GM21526 (cell line): ENCODE data around the gene CYP24A1.
A peak's percentile ranks its signal among the peaks of the same experiment; 100 is the strongest.

ENCODE experiments used
- ATAC-seq: cut with Tn5 transposase; IDR thresholded peaks from one replicate; pipeline ENCODE4 v1.9.1; 2021; ENCODE audit warnings: moderate library complexity; ENCODE audit not compliant: unreplicated experiment, low FRiP score

CYP24A1 gene

DNA sequence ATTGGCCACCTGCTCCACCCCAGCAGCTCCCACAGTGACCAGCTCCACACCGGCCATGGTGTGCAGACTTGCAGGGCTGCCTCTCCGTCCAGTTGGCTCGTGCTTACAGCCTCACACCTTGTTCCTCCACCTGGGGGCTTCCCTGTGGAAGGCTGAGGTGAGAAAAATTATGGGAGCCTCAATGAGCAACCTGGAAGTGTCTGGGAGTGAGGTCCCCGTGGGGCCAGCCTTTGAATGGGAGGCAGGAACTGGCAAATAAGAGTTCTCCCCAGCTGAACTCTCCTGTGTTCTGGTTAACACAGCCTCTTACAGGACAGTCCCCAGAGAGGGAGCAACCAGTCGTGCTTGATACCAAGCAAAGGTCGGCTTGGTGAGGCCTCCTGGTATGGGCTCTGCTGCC is 30.3 kb upstream of the CYP24A1 start:
- ATAC-seq, result no peak

DNA sequence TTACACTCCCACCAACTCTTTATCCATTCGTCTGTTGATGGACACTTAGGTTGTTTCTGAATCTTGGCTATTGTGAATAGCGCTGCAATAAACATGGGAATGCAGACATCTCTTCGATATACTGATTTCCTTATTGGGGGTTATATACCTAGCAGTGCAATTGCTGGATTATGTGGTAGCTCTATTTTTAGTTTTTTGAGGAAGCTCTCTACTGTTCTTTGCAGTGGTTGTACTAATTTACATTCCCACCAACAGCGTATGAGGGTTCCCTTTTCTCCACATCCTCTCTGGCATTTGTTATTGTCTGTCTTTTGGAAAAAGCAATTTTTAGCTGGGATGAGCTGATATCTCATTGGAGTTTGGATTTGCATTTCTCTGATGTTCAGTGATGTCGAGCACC is 29.5 kb upstream of the CYP24A1 start:
- ATAC-seq, result no peak

DNA sequence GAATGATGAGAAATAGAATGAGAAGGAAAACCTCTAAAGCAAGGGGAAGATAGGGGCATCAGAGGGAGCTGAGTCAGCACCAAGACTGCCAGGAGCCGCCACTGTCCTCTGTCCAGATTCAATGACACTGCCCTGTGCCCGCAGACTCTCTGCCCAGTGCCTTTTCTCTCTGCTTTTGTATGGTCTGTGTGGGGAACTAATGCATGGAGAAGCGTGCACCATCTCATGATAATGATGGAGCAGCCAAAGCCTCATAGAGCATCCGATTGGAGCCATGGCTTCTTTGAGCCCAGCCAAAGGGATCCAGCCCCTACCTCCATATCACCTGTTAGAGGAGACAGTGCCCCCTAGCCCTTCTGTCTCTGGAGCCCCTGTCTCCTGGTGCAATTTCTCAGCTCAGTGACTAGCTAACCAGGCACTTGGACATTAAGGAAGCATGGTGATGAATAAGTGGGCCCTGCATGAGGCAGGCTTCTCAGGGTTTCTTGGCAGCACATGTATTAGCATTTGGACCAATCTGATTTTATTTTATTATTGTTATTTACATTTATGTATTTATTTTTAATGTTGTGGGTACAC is 27.6 kb upstream of the CYP24A1 start:
- no peak for ATAC-seq

DNA sequence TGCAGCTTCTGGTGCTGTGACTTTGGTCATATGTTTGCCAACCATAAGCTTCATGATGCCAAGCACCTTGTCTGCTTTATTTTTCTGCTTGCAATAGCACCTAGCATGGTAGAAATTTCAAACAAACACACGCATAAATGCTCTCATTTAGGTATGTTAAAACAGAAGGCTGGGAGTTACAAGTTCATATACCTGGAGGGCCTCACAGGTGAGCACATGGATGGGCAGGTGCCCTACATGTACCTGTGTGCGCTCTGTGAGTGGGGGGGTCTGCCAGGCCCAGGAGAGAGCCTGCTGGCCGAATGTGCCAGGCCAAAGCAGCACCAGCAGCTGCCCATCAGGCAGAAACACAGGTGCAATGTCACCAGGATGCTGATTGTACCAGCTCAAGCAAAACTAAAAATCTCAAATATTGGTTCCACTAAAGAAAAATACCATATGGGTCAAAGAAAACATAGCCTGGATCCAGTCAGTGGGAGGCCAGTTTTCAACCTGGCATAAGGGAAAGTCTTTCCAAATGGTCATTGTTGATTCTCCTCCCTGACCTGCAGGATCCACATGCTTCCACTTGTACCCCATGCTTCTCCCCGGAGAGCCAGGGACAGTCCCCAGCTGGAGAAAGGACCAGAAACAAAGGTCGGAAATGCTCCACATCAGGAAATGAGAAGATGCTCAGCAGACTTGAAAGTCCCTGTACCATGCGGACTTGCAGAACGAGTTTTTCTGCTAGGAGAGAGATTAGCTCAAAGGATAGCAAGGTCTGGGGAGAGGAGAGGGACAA is 26.9 kb upstream of the CYP24A1 start:
- no peak for ATAC-seq

DNA sequence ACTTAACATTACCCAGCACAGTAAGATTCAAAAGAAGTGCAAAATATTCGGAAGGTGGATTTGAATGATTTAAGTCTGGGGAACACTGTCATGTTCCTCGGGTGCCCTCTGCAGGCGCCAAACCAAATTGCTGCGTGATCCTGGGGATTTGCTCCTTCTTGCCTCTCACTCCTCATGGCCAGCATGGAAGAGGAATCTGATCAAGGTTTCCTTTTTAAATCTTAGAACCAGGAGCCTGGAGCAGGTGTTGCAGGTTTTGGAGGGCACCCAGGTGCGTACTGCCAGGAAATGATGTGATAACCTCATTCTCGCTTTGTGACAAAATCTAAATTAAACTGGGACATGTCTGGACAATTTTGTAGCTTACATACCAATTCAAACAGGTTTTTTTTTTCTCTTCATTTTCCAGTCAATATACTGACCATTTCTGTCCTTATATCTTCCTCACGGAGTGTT is 26.0 kb upstream of the CYP24A1 start:
- ATAC-seq, result peak; percentile 54

DNA sequence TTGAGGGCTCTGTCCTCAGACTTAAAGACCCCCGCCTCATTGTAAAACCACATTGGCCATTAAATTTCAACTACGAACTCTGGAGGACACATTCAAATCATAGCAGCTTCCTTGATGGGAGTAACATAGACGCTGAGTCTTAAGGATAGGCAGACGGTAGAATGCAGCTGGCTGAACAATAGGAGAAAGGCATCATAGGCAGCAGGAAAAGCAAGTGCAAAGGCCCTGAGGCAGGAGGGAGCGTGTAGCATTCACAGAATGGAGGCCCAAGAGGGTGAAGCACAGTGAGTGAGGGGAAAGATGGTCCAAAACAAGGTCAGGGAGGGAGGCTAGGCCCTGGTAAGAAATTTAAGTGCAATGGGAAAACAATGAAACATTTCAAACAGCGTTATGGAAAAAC is 25.5 kb upstream of the CYP24A1 start:
- no peak for ATAC-seq

DNA sequence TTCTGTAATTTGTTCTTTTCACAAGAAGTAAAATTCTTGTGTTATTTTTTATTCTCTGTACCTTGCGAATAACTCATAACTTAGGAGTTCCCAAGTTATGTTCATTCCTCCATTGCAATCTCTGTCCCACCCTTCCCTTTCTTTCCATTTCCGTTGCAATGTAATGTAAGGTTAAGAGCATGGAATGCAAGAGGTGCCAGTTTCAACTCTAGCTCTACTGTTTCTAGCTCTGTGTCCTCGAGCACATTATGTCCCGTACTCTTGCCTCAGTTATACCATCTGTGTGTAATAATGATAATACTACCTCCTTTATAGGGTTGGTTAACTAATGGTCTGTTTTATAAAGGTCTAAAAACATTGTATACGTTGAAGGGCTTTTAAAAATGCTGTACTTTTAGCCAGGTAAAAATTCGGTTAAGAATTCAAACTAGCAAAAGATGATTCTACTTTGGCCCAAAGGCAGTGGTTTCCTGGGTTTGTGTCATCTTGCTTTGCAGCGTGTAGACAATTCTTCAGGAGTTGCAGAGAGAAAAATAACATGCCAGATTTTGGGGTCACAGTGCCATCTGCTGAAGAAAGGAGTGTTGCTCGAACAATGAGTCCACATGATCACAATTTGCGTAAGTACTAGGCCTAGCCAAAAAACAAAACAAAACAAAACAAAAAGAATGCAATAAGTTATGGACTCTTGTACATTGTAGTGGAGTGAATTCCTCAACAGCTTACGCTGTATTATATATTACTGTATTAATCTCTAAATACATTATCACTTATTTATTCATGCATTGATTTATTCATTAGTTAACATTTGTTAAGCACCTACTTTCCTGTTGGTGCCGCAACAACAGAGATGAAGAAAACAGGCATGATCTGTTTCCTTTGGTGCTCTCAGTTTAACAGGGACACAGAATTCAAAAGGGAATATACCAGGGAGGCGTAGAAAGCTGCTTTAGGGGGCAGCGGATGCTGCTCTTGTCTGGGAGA is 24.1 kb upstream of the CYP24A1 start:
- no peak for ATAC-seq

GRCh38 chr20:54195483-54196472 is 22.0 kb upstream of the CYP24A1 start:
- ATAC-seq, result no peak

- ATAC-seq, result peak; percentile 62
Measured at GRCh38 chr20:54194724-54195438, 21.1 kb upstream of the CYP24A1 start.

- no peak for ATAC-seq
Measured at GRCh38 chr20:54193817-54194216, 20.0 kb upstream of the CYP24A1 start.

- ATAC-seq, result no peak
Measured at GRCh38 chr20:54190217-54190616, 16.4 kb upstream of the CYP24A1 start.

DNA sequence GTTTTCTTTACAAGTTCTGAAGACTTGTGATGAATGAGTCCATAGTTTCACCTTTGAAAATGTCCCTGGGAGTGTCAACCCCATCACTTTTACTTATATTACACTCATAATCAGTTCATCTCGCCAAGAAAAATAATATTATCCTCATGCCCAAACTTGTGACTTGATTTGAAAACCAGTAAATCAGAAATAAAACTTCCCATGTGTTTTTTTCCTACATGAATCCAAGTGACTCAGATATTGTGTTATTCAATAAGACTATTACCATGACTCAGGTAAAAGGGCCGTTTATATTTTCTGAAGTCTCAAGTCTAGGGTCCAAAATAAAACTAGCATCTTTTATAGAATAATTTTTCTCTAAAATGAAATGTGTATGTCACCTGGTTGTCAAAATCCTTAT is 15.8 kb upstream of the CYP24A1 start:
- no peak for ATAC-seq

GRCh38 chr20:54188132-54188849 is 14.5 kb upstream of the CYP24A1 start:
- ATAC-seq, result no peak

GRCh38 chr20:54184904-54185626 is 11.3 kb upstream of the CYP24A1 start:
- no peak for ATAC-seq

DNA sequence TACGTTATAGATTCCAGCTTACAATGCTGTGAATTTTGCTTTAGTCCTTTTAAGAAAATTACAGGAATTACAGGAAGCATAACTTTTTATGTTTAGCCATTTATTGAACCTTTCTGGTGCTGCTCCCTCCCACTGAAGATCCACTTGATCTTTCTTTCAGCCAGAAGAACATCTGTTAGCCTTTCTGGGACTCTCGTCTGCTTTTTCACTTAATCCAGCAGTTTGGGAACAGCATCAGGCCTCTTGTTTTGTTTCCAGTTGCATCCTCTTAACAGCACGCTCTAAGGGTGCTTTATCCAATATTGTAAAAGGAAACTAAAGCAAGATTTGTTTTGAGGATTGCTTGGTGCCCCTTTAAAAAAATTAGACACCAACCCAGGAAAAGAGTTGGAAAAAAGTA is 10.3 kb upstream of the CYP24A1 start:
- ATAC-seq, result no peak

DNA sequence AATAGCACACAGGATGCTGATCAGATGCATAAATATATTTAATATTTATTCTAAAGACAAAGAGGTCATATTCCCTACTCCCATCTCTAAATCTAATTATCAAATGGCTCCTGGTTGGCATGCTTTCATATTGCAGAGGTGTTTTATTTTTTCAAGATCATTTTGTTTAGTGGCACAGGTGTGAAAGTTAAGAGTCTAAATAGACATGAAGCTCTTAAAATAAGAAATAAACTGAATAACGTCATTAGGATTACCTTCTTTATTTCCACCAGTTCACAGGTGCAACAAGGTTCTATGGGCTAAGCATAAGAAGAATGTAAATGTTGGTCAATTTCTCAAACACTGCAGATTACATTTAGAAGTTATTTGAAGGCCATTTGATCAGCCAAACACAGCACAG is 7.1 kb upstream of the CYP24A1 start:
- ATAC-seq, result no peak

DNA sequence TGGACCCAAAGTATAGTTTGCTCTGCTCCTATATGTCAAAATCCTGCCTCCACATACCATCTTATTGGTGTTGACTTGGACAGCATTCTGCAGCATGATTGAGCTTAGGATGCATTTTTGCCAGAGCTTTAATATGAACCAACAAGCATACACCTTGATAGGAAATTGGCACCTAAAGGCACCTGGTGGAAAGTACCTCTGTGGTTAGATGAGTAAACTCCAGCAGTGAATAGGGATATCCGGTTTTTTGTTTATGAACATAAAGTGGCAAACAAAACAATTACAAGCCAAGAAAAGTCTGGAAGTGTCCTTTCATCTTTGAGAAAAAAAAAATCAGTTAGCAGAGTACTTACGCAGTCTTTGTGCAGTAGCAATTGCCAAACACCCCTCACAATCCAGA is 6.2 kb upstream of the CYP24A1 start:
- no peak for ATAC-seq

DNA sequence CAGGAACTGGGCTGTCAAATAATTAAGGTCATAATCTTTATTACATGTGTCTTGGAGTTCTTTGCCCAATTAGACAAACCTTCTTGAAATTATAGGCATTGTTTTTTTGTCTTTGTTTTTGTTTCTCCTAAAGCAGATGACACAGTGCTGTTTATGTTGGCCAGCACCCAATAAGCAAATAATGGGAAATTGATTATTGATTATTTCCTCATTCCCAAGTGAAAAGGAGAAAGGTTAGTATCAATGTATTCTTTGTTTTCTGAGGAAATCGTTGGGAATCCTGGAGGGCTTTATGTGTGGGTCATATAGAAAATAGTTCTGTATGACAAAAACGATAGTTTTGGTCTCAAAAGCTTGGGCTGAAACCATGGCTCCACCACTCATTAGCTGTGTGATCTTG is 4.5 kb upstream of the CYP24A1 start:
- no peak for ATAC-seq
